Measurements from ENCODE around the gene MCEMP1.

The MCEMP1 gene

DNA sequence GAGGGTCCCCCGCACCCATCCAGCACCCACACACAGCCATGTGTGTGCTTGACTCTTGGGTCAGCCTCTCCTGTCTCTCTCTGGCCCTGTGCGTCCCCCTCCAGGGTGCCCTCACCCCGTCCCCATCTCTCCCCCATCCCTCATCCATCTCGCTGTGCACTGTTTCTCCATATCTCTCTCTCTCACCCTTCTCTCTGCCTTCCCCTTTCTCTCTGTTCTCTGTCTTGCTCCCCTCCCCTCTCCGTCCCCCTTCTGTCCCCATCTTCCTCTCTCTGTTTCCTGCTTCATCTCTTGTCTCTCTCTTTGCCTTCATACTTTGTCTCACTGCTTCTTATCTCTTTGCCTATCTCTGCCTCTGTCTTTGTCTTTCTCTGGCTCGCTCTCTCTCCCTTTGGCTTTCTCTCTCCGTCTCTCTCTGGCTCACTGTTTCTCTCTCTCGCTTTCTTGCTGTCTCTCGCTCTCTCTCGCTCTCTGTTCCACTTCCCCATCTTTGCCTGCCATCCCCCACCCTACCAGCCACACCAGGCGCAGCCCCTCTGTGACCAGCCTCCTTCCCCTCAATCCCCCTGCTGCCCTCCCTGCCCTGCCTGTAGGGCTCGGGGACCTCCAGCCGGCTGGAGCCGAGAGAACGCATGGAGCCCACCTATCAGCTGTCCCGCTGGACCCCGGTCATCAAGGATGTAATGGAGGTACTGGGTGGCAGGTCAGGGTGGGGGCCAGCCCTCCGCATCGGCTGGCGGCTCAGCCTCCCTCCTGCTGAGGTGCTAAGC, 31.0 kb upstream of the MCEMP1 start:
- no peak overlapping the region for H3K27ac ChIP-seq
- TF ChIP-seq, protein P1, sequence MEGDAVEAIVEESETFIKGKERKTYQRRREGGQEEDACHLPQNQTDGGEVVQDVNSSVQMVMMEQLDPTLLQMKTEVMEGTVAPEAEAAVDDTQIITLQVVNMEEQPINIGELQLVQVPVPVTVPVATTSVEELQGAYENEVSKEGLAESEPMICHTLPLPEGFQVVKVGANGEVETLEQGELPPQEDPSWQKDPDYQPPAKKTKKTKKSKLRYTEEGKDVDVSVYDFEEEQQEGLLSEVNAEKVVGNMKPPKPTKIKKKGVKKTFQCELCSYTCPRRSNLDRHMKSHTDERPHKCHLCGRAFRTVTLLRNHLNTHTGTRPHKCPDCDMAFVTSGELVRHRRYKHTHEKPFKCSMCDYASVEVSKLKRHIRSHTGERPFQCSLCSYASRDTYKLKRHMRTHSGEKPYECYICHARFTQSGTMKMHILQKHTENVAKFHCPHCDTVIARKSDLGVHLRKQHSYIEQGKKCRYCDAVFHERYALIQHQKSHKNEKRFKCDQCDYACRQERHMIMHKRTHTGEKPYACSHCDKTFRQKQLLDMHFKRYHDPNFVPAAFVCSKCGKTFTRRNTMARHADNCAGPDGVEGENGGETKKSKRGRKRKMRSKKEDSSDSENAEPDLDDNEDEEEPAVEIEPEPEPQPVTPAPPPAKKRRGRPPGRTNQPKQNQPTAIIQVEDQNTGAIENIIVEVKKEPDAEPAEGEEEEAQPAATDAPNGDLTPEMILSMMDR (conservative IDR thresholded peaks at IDR 0.05), result no peak

DNA sequence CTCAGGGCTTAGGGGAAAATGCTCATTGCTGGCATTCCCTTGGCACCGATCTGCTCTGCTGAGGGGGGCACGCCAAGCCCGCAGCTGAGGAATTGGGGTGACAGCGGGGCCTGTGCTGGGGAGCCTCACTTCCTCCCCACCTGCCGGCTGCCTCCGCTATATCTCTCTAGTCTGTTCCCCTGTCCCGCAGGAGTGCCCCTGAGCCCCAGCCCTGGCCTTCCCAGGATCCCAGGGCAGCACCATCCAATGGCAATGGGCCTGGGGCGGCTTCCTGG, 30.5 kb upstream of the MCEMP1 start:
- no peak overlapping the region for H3K27ac ChIP-seq
- TF ChIP-seq, protein P1 (conservative IDR thresholded peaks at IDR 0.05), result no peak

- no peak overlapping the region for H3K27ac ChIP-seq
- TF ChIP-seq, protein P1 (conservative IDR thresholded peaks at IDR 0.05), result no peak
Observed at GRCh38 chr19:7647156-7647555, 29.7 kb upstream of the MCEMP1 start.

DNA sequence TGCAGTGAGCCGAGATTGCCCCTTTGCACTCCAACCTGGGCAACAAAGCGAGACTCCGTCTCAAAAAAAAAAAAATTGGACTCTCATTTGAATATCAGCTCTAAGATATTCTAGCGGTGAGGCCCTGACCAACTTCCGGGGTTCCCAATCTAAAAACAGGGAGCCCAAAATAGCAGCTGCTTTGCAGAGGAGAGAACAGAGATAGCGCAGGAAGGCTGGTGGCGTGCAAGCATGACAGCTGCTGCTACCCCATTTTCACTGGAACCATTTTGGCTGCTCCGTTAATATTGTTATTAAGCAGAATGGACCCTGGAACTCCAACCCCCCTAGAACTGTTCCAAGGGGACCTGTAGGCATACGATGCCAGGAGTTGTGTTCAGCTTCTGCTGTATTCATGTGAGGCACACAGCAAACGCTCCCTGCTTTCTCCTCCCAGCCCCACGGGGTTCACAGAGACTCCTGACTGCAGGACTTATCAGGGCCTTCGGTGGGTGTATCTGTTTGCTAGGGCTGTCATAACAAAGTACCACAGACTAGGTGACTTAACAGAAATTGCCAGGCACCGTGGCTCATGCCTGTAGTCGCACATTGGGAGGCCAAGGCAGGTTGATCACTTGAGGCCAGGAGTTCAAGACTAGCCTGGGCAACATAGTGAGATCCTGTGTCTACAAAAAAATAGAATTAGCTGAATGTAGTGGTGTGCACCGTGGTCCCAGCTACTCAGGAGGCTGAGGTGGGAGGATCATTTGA, 28.4 kb upstream of the MCEMP1 start:
- TF ChIP-seq, protein P1 (conservative IDR thresholded peaks at IDR 0.05), result no peak
- H3K27ac ChIP-seq, result no peak overlapping the region

GRCh38 chr19:7650148-7650547, 26.7 kb upstream of the MCEMP1 start:
- TF ChIP-seq, protein P1 (conservative IDR thresholded peaks at IDR 0.05), result no peak
- no peak overlapping the region for H3K27ac ChIP-seq

DNA sequence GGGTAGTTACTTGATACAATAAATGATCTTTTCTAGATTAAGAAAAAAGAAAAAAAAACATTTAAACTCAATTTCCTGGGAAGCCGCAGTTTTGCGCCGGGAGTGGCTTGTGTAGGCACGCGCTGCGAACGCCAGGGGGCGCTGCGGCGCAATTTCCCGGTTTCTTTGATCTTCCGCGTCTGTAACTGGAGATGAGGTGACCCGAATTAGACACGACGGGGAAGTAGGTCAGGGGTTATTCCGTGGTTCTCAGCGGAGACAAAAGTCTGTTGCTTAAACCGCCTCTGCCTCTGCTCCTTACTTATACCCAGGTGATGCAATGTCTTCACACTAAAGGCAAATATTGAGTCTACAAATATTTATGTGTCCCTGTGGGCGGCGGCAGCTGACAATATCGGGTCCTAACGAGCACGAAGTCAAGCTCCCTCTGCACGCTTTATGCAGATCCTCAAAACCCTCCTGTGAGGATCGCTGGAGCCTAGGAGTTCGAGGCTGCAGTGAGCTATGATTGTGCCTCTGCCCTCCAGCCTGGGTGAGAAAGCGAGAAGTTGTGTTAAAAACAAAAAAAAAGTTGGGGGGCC, 24.7 kb upstream of the MCEMP1 start:
- H3K27ac ChIP-seq, result peak overlapping the region; percentile 30; the same call in 1 of the 2 replicates
- TF ChIP-seq, protein P1 (conservative IDR thresholded peaks at IDR 0.05), result peak; percentile 90

DNA sequence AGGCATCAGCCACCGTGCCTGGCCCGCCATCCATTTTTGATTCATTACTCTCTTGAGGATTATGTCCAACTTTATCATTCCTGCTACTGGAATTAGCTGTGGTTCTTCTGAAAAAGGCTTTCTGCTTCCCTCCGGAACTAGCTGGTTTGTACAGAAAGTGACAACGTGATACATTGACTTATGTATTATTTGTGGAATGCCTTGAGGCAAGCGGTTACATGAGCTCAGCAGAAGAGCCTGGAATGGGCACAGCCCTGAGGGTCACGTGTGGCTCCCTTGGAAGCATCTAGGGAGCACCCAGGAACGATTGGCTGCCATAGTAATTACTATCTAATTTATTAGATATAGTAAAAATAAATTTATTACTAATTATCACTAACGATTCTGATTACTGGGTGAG, 22.5 kb upstream of the MCEMP1 start:
- H3K27ac ChIP-seq, result no peak overlapping the region
- TF ChIP-seq, protein P1 (conservative IDR thresholded peaks at IDR 0.05), result no peak

All from VCaP (cell line).